Endothelial cell of umbilical vein (primary cell): Measurements from ENCODE around the gene MROH2A. TPM values are rescaled to one million over a fixed set of nuclear protein-coding genes. Genes with fewer than 3 reads are reported as not detected.

Experiments
- BruUV-seq: library from RNA; stranded (reverse); fragments of 400-500 nt; replicated peaks from 2 replicates; lab custom pipeline; 2021; lab: Mats Ljungman, UMichigan
- CTCF ChIA-PET: fragments of 300-600, 350-600 bp; sonication (Branson Sonifier 250); formaldehyde crosslinking; loops from one replicate; lab custom pipeline; 2021; ENCODE audit warnings: antibody characterized with exemption, inconsistent platforms; lab: Charles Lee
- POLR2A ChIA-PET: fragments of 300-600, 350-600 bp; sonication (Branson Sonifier 250); formaldehyde crosslinking; loops from one replicate; lab custom pipeline; 2021; ENCODE audit warnings: antibody characterized with exemption, inconsistent platforms; lab: Charles Lee
- DNase-seq: peaks from one replicate; pipeline ENCODE4 v3.0.0-alpha.2; 2011; ENCODE audit warnings: low read depth, low spot score
- FAIRE-seq: peaks from 2 replicates; lab custom pipeline; 2011; peaks lifted over from hg19 to GRCh38; lab: Jason Lieb, UNC
- H2AFZ ChIP-seq: 2 replicates; pipeline ENCODE4 v1.6.0; 2012; ENCODE audit warnings: low read depth, low read length, control low read depth, inconsistent platforms
- H3K27ac ChIP-seq: 2 replicates; pipeline ENCODE4 v1.5.1; 2011; ENCODE audit warnings: low read depth, mild to moderate bottlenecking, control low read depth, low read length, moderate library complexity; ENCODE audit not compliant: insufficient read depth
- H3K27me3 ChIP-seq, 2 experiments: 2 replicates each; pipeline versions ENCODE4 v1.6.0 to v1.6.1; 2011; ENCODE audit warnings: low read length in 2 of 2, mixed read lengths in 1 of 2; ENCODE audit not compliant: control insufficient read depth in 2 of 2, insufficient read depth in 2 of 2
- H3K36me3 ChIP-seq, 2 experiments: 2 replicates in 1 of 2; 3 replicates in 1 of 2; pipeline ENCODE4 v1.5.1; 2011; ENCODE audit warnings: low read length in 2 of 2, mild to moderate bottlenecking in 1 of 2, moderate library complexity in 1 of 2; ENCODE audit not compliant: control insufficient read depth in 2 of 2, insufficient read depth in 2 of 2; ENCODE audit errors: extremely low read depth in 1 of 2
- H3K4me1 ChIP-seq: 3 replicates; pipeline ENCODE4 v1.5.1; 2011; ENCODE audit warnings: mild to moderate bottlenecking, low read length; ENCODE audit not compliant: control insufficient read depth, insufficient read depth; ENCODE audit errors: extremely low read depth
- H3K4me2 ChIP-seq: 2 replicates; pipeline ENCODE4 v1.6.1; 2011; ENCODE audit warnings: low read length, control low read depth, mixed read lengths; ENCODE audit not compliant: insufficient read depth
- H3K4me3 ChIP-seq, 3 experiments: fragments of 200-600 bp in 1 of 3; sonication (generic), shearing (Covaris generic) in 1 of 3; replicated peaks in 1 of 3; 2 replicates each; pipeline ENCODE4 v1.5.1; 2011 to 2016; ENCODE audit warnings: control low read depth in 3 of 3, low read length in 3 of 3, mild to moderate bottlenecking in 2 of 3, inconsistent platforms in 1 of 3, low read depth in 1 of 3, moderate library complexity in 1 of 3; ENCODE audit not compliant: insufficient read depth in 1 of 3
- H3K79me2 ChIP-seq: 2 replicates; pipeline ENCODE4 v1.6.0; 2012; ENCODE audit warnings: low read length, inconsistent platforms; ENCODE audit not compliant: control insufficient read depth, insufficient read depth
- H3K9ac ChIP-seq: replicated peaks from 2 replicates; pipeline ENCODE3; 2011; ENCODE audit warnings: low read length, control low read depth; ENCODE audit not compliant: insufficient read depth; ENCODE audit errors: extremely low read depth
- H3K9me1 ChIP-seq: replicated peaks from 3 replicates; pipeline ENCODE4 v1.6.0; 2011; ENCODE audit warnings: mild to moderate bottlenecking, low read length; ENCODE audit not compliant: control insufficient read depth, insufficient read depth; ENCODE audit errors: extremely low read depth
- H3K9me3 ChIP-seq: replicated peaks from 2 replicates; pipeline ENCODE4 v1.5.1; 2012; ENCODE audit warnings: low read length, inconsistent platforms; ENCODE audit not compliant: control insufficient read depth, insufficient read depth
- H4K20me1 ChIP-seq: replicated peaks from 2 replicates; pipeline ENCODE3; 2011; ENCODE audit warnings: mild to moderate bottlenecking, low read length; ENCODE audit not compliant: control insufficient read depth, insufficient read depth; ENCODE audit errors: extremely low read depth
- EZH2 ChIP-seq: IDR thresholded peaks from 2 replicates; pipeline ENCODE4 v1.6.1; 2012; ENCODE audit warnings: borderline replicate concordance, low read depth, mild to moderate bottlenecking, moderate library complexity, low read length, inconsistent platforms; ENCODE audit not compliant: severe bottlenecking
- FOS ChIP-seq: IDR thresholded peaks from 2 replicates; pipeline ENCODE4 v1.6.1; 2011; ENCODE audit warnings: mild to moderate bottlenecking, low read length, moderate library complexity, borderline replicate concordance; ENCODE audit not compliant: insufficient read depth
- GATA2 ChIP-seq: IDR thresholded peaks from 2 replicates; pipeline ENCODE4 v1.7.0; 2011; ENCODE audit warnings: low read depth, mild to moderate bottlenecking, moderate library complexity, mixed read lengths, low read length; ENCODE audit not compliant: insufficient read length, insufficient read depth
- JUN ChIP-seq: IDR thresholded peaks from 2 replicates; pipeline ENCODE4 v1.6.1; 2011; ENCODE audit warnings: borderline replicate concordance, low read depth; ENCODE audit not compliant: insufficient read length, insufficient read depth
- MAX ChIP-seq: IDR thresholded peaks from 2 replicates; pipeline ENCODE4 v1.6.1; 2011; ENCODE audit not compliant: insufficient read depth, insufficient read length
- MYC ChIP-seq: IDR thresholded peaks from one replicate; pipeline ENCODE4 v1.6.1; 2011; ENCODE audit warnings: mild to moderate bottlenecking, low read depth, low read length
- POLR2A ChIP-seq: IDR thresholded peaks from 2 replicates; pipeline ENCODE4 v1.6.1; 2012; ENCODE audit warnings: low read depth, mild to moderate bottlenecking, control low read depth, low read length
- POLR2AphosphoS5 ChIP-seq: IDR thresholded peaks from 2 replicates; pipeline ENCODE4 v1.6.1; 2012; ENCODE audit warnings: low read depth, mild to moderate bottlenecking, control low read depth, low read length, moderate library complexity; ENCODE audit not compliant: insufficient read depth
- dilution Hi-C: fragments of 300-500 bp; cut with MboI; formaldehyde crosslinking; loops from one replicate; pipeline ENCODE4 v1.15.0; 2019; ENCODE audit warnings: low sequenced_read_pairs; ENCODE audit not compliant: extremely low pct_ligation_motif_present
- intact Hi-C: fragments of 100-400 bp; cut with micrococcal nuclease; formaldehyde crosslinking; loops from one replicate; pipeline ENCODE4 v1.10.0; 2022
- polyA plus RNA-seq, 4 experiments: library from polyadenylated mRNA; depleted of rRNA in 3 of 4; stranded (reverse) in 3 of 4; unstranded in 1 of 4; fragments of >200 nt; gene quantifications; 2 replicates each; pipeline versions ENCODE4 v1.2.1 to v1.2.3, GENCODE V29; 2011 to 2012; ENCODE audit warnings: missing spikeins in 1 of 4
- total RNA-seq: library from RNA; stranded (reverse); gene quantifications from 2 replicates; pipeline ENCODE4 v1.2.3, GENCODE V29; 2021
- TF ChIP-seq, protein P1 (sequence below), 2 donors: IDR thresholded peaks; 1 replicate in 1 of 2; 2 replicates in 1 of 2; pipeline ENCODE4 v1.5.1; 2011; ENCODE audit warnings: low read length in 2 of 2, mild to moderate bottlenecking in 2 of 2, moderate library complexity in 2 of 2, control low read depth in 1 of 2, inconsistent platforms in 1 of 2, low read depth in 1 of 2; ENCODE audit not compliant: insufficient read depth in 1 of 2; ENCODE audit errors: extremely low read depth in 1 of 2

MROH2A gene
- total and polyA plus RNA-seq, 2 donors (not counting 3 experiments of a cell fraction or from before 2014, with no cell fraction given): not detected

GRCh38 chr2:233845301-233846060 lies 67.4 kb downstream of the MROH2A start:
- H2AFZ ChIP-seq: no peak overlapping the region
- no peaks in the 10 kb centered on the region for H3K4me1 ChIP-seq
- H3K27me3 ChIP-seq: no peaks in the 10 kb centered on the region
- no peak overlapping the region for H3K27ac ChIP-seq
- DNase-seq (no peak), FAIRE-seq (no peak)
- no peaks in the 10 kb centered on the region for H3K9me1 ChIP-seq
- intact Hi-C loops (no loop called here), dilution Hi-C loops (no loop called here)
- TF ChIP-seq FOS (no peak), POLR2A (no peak), EZH2 (no peak), MAX (no peak), MYC (no peak), JUN (no peak), GATA2 (no peak), POLR2AphosphoS5 (no peak)
- TF ChIP-seq, protein P1, sequence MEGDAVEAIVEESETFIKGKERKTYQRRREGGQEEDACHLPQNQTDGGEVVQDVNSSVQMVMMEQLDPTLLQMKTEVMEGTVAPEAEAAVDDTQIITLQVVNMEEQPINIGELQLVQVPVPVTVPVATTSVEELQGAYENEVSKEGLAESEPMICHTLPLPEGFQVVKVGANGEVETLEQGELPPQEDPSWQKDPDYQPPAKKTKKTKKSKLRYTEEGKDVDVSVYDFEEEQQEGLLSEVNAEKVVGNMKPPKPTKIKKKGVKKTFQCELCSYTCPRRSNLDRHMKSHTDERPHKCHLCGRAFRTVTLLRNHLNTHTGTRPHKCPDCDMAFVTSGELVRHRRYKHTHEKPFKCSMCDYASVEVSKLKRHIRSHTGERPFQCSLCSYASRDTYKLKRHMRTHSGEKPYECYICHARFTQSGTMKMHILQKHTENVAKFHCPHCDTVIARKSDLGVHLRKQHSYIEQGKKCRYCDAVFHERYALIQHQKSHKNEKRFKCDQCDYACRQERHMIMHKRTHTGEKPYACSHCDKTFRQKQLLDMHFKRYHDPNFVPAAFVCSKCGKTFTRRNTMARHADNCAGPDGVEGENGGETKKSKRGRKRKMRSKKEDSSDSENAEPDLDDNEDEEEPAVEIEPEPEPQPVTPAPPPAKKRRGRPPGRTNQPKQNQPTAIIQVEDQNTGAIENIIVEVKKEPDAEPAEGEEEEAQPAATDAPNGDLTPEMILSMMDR (IDR thresholded peaks at IDR 0.05; ENCODE audit: extremely low read depth in 1 of 2, insufficient read depth in 1 of 2, low read depth in 1 of 2, low read length in 2 of 2): no peak
- no TSS peak for BruUV-seq
- H3K36me3 ChIP-seq: peaks cover 8 to 52% of the 10 kb centered on the region in 2 experiments
- no peaks in the 10 kb centered on the region for H4K20me1 ChIP-seq
- H3K9me3 ChIP-seq: no peaks in the 10 kb centered on the region
- H3K9ac ChIP-seq: no peak overlapping the region
- POLR2A ChIA-PET: no interaction called here
- CTCF ChIA-PET: no interaction called here
- peaks cover 86% of the 10 kb centered on the region for H3K79me2 ChIP-seq
- no peak overlapping the region for H3K4me3 ChIP-seq
- H3K4me2 ChIP-seq: no peak overlapping the region
